Heart right ventricle (tissue), 16 donors: ENCODE results near the gene SMARCA4. TPM values are rescaled to one million over a fixed set of nuclear protein-coding genes. Genes with fewer than 3 reads are reported as not detected.

Source experiments
- ATAC-seq, 8 donors: fragments of 200-7000 bp; cut with Tn5 transposase; one replicate each; pipeline ENCODE4 v1.9.1; 2020; ENCODE audit warnings: mild to moderate bottlenecking in 8 of 8, moderate library complexity in 8 of 8, moderate number of reproducible peaks in 1 of 8
- DNase-seq, 2 donors: peaks; one replicate each; pipeline ENCODE4 v3.0.0-alpha.2; 2020
- H3K27ac ChIP-seq, 10 donors: fragments of 200-600 bp; sonication (generic) in 2 of 10; one replicate each; pipeline versions ENCODE4 v1.5.0 to v1.8.0; 2020 to 2022; ENCODE audit warnings: mild to moderate bottlenecking in 3 of 10
- H3K27me3 ChIP-seq, 7 donors: fragments of 200-600 bp; one replicate each; pipeline ENCODE4 v1.8.0; 2021 to 2022; ENCODE audit warnings: mild to moderate bottlenecking in 2 of 7
- H3K36me3 ChIP-seq, 9 donors: fragments of 200-600 bp; sonication (generic) in 1 of 9; one replicate each; pipeline versions ENCODE4 v1.5.0 to v1.8.0; 2020 to 2022; ENCODE audit warnings: mild to moderate bottlenecking in 2 of 9
- H3K4me1 ChIP-seq, 9 donors: fragments of 200-600 bp; sonication (generic) in 1 of 9; one replicate each; pipeline versions ENCODE4 v1.5.0 to v1.8.0; 2020 to 2022; ENCODE audit warnings: mild to moderate bottlenecking in 4 of 9
- H3K4me3 ChIP-seq, 10 donors: fragments of 200-600 bp; sonication (generic) in 2 of 10; one replicate each; pipeline versions ENCODE4 v1.5.0 to v1.8.0; 2020 to 2022; ENCODE audit warnings: mild to moderate bottlenecking in 7 of 10, moderate library complexity in 2 of 10
- H3K9me3 ChIP-seq, 11 donors: fragments of 200-600 bp in 10 of 11; sonication (generic) in 2 of 11; one replicate each; pipeline versions ENCODE4 v1.5.0 to v1.8.0; 2013 to 2022; ENCODE audit warnings: mild to moderate bottlenecking in 2 of 11, control low read depth in 1 of 11, moderate library complexity in 1 of 11
- CTCF ChIP-seq, 9 donors: fragments of 200-600 bp; sonication (generic) in 2 of 9; IDR thresholded peaks; one replicate each; pipeline versions ENCODE4 v1.5.0 to v1.8.0; 2021 to 2022; ENCODE audit warnings: antibody characterized with exemption in 9 of 9, mild to moderate bottlenecking in 5 of 9, moderate library complexity in 1 of 9
- WGBS, 2 donors: extraction: QIAGEN DNeasy Blood & Tissue Kit; methylation state at CpG; one replicate each; pipeline ENCODE4 v1.1.7; 2013; ENCODE audit warnings: inconsistent platforms in 1 of 2; 5-methylcytosine and 5-hydroxymethylcytosine counted together
- intact Hi-C, 10 donors: fragments of 100-400 bp; cut with DNase I; formaldehyde crosslinking; loops; one replicate each; pipeline versions ENCODE4 v1.11.1 to v1.14.2; 2022
- polyA plus RNA-seq, 2 donors: library from polyadenylated mRNA; stranded (reverse); fragments of 200-250 nt; gene quantifications; one replicate each; pipeline ENCODE4 v1.2.3, GENCODE V29; 2013
- total RNA-seq, 10 donors: library from RNA; stranded (reverse); fragmentation: NEBNext Ultra II Directional in 3 of 10; extraction: Animal tissue kit (Norgen Biotek cat#: 25700) in 3 of 10; gene quantifications; one replicate each; pipeline versions ENCODE4 v1.2.1 to v1.2.4, GENCODE V29; 2021 to 2023
- donor health status: Arrhythmogenic right ventricular cardiomyopathy.
- donor health status: ischemic (EF 13 %, LVEDD 7.1; RV severe dilation, severe dysfunction).
- donor health status: healthy with polysubstance abuse.
- donor health status: DM: no; HTN: yes; CAD: no.
- donor health status: DM: no; HTN: no; CAD: no.
- donor health status: ischemic (EF 25% LVEDD 6.9; RV normal size, moderate dysfunction).
- donor health status: ischemic (EF 25% LVEDD 5.7; RV mildly dilated, moderate dysfunction).
- donor health status: healthy.
- donor health status: DM: yes; HTN: yes; CAD: no.
- donor health status: Ischemic cardiomyopathy.
- donor health status: ischemic (EF 35%, LVEDD 5.7; RV mildly dilated, moderate dysfunction).
- donor health status: nonischemic (EF 11% LVEDD 7.7; RV severe dilation, severe dysfunction).
- donor health status: DM: yes; HTN: yes; CAD: no.
- donor health status: PGD.
- donor health status: ischemic (EF 29% LVEDD 5.4; RV normal size, mild dysfunction).
- donor health status: nonischemic (EF 23%, LVEDD 6.1; RV moderate dilation, normal function).

Gene SMARCA4
- total and polyA plus RNA-seq, 12 donors = 35.2 to 64.8 (median 44.5) TPM

- no peaks in the 10 kb centered on the region for H3K9me3 ChIP-seq
- peaks cover 0 to 3% (median 1%) of the 10 kb centered on the region in 9 donors for H3K4me1 ChIP-seq
- no peaks in the 10 kb centered on the region for H3K27me3 ChIP-seq
- DNase-seq (no peak), ATAC-seq (no peak)
- 95 to 96% methylated on average over 33 of the region's 33 CpGs for WGBS, 2 donors
- intact Hi-C loops = no loop called here
- H3K27ac ChIP-seq = no peak overlapping the region
- H3K4me3 ChIP-seq = no peak overlapping the region
- no peak for TF ChIP-seq CTCF (IDR thresholded peaks at IDR 0.05)
- peaks cover 3 to 99% (median 30%) of the 10 kb centered on the region in 9 donors for H3K36me3 ChIP-seq
These were observed 80.4 kb downstream of the SMARCA4 start for GRCh38 chr19:11041194-11041593.

- H3K36me3 ChIP-seq = peaks cover 3 to 98% (median 26%) of the 10 kb centered on the region in 9 donors
- no peaks in the 10 kb centered on the region for H3K4me1 ChIP-seq
- H3K27ac ChIP-seq = no peak overlapping the region
- DNase-seq (no peak), ATAC-seq (peak in 1 of 8 donors; percentile 45)
- intact Hi-C loops = no loop called here
- H3K9me3 ChIP-seq = no peaks in the 10 kb centered on the region
- 93 to 95% methylated on average over 13 of the region's 13 CpGs for WGBS, 2 donors
- no peak overlapping the region for H3K4me3 ChIP-seq
- no peak for TF ChIP-seq CTCF (IDR thresholded peaks at IDR 0.05)
- H3K27me3 ChIP-seq = no peaks in the 10 kb centered on the region
These were observed 81.3 kb downstream of the SMARCA4 start for GRCh38 chr19:11041966-11042627.

GRCh38 chr19:11044431-11044830 is 83.6 kb downstream of the SMARCA4 start:
- Histone ChIP-seq H3K4me1 (peaks cover 0 to 9% (median 0%) of the 10 kb centered on the region in 9 donors), H3K36me3 (peaks cover 0 to 90% (median 26%) of the 10 kb centered on the region in 9 donors), H3K27ac (no peak overlapping the region), H3K27me3 (no peaks in the 10 kb centered on the region), H3K4me3 (no peak overlapping the region), H3K9me3 (no peaks in the 10 kb centered on the region)
- intact Hi-C loops = no loop called here
- ATAC-seq (no peak), DNase-seq (no peak)
- 89 to 94% methylated on average over 10 of the region's 10 CpGs for WGBS, 2 donors
- no peak for TF ChIP-seq CTCF (IDR thresholded peaks at IDR 0.05)

DNA sequence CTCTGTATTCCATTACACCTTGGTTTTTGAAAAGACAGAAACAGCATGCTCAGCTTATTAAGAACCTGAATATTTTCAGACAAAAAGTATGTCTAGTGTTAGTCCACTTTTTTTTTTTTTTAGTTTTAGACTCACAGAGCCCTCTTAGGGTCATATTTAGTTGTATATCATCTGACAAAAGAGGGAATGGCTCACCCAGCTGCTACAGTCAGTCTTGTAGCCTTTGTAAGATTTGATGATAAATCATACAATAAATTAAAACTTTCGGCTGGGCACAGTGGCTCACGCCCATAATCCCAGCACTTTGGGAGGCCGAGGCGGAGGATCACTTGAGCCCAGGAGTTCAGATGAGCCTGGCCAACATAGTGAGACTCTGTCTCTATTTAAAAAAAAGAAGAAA is 84.7 kb downstream of the SMARCA4 start:
- Histone ChIP-seq H3K4me3 (no peak overlapping the region), H3K36me3 (peaks cover 0 to 88% (median 26%) of the 10 kb centered on the region in 9 donors), H3K27me3 (no peaks in the 10 kb centered on the region), H3K9me3 (no peaks in the 10 kb centered on the region), H3K4me1 (peaks cover 0 to 20% (median 0%) of the 10 kb centered on the region in 9 donors), H3K27ac (no peak overlapping the region)
- DNase-seq = no peak
- 98 to 99% methylated on average over 4 of the region's 4 CpGs for WGBS, 2 donors
- no peak for ATAC-seq
- TF ChIP-seq CTCF (IDR thresholded peaks at IDR 0.05) = no peak
- intact Hi-C loops = no loop called here
